ENCODE measurements around the gene FKBP10. TPM values are rescaled to one million over a fixed set of nuclear protein-coding genes. Genes with fewer than 3 reads are reported as not detected.

Gene FKBP10
- total RNA-seq, 2 donors from 2014 or later: 179 to 291 TPM

- 89% methylated on average over 1 of the region's 1 CpG; no CpG with 5 or more reads in 1 of the 2 experiments for WGBS, 2 experiments (ENCODE audit: insufficient coverage in 1 of 2, insufficient read length in 1 of 2)
- Mint-ChIP-seq H3K9me3 (no peaks in the 10 kb centered on the region), H3K27me3 (ENCODE audit: insufficient read depth) (peaks cover 12% of the 10 kb centered on the region), H3K4me3 (peak overlapping the region; percentile 79), H3K27ac (no peak overlapping the region), H3K36me3 (ENCODE audit: low read depth) (peaks cover 15% of the 10 kb centered on the region), H3K4me1 (peaks cover 13% of the 10 kb centered on the region)
- no peak for DNase-seq
- Histone ChIP-seq H3K4me3 (ENCODE audit: low read length) (peak overlapping the region; percentile 87), H3K27me3 (ENCODE audit: control insufficient read depth, insufficient read depth, low read length, poor library complexity, severe bottlenecking) (no peaks in the 10 kb centered on the region), H3K36me3 (ENCODE audit: control insufficient read depth, insufficient read depth, low read length) (peaks cover 16% of the 10 kb centered on the region), H3K9me3 (ENCODE audit: control insufficient read depth, low read length) (no peaks in the 10 kb centered on the region), H3K27ac (ENCODE audit: low read depth, low read length) (no peak overlapping the region), H3K4me1 (ENCODE audit: control insufficient read depth, insufficient read depth, low read length) (no peaks in the 10 kb centered on the region), H3K9ac (ENCODE audit: extremely low read depth, low read length, poor library complexity, severe bottlenecking) (peak overlapping the region; percentile 62)
- no peak for TF ChIP-seq CTCF (conservative IDR thresholded peaks at IDR 0.05)
Measured at GRCh38 chr17:41814195-41814594, 1.4 kb downstream of the FKBP10 start.

- DNase-seq: no peak
- Histone ChIP-seq H3K27me3 (ENCODE audit: control insufficient read depth, insufficient read depth, low read length, poor library complexity, severe bottlenecking) (no peaks in the 10 kb centered on the region), H3K4me1 (ENCODE audit: control insufficient read depth, insufficient read depth, low read length) (no peaks in the 10 kb centered on the region), H3K4me3 (ENCODE audit: low read length) (no peak overlapping the region), H3K27ac (ENCODE audit: low read depth, low read length) (no peak overlapping the region), H3K9me3 (ENCODE audit: control insufficient read depth, low read length) (no peaks in the 10 kb centered on the region), H3K36me3 (ENCODE audit: control insufficient read depth, insufficient read depth, low read length) (peaks cover 26% of the 10 kb centered on the region), H3K9ac (ENCODE audit: extremely low read depth, low read length, poor library complexity, severe bottlenecking) (no peak overlapping the region)
- Mint-ChIP-seq H3K4me3 (no peak overlapping the region), H3K27me3 (ENCODE audit: insufficient read depth) (no peaks in the 10 kb centered on the region), H3K27ac (no peak overlapping the region), H3K9me3 (no peaks in the 10 kb centered on the region), H3K4me1 (peaks cover 11% of the 10 kb centered on the region), H3K36me3 (ENCODE audit: low read depth) (peaks cover 18% of the 10 kb centered on the region)
- no peak for TF ChIP-seq CTCF (conservative IDR thresholded peaks at IDR 0.05)
- WGBS, 2 experiments (ENCODE audit: insufficient coverage in 1 of 2, insufficient read length in 1 of 2): 95 to 96% methylated on average over 17 to 23 of the region's 23 CpGs
Measured at GRCh38 chr17:41816637-41817320, 4.0 kb downstream of the FKBP10 start.

GRCh38 chr17:41818024-41818423 is 5.2 kb downstream of the FKBP10 start:
- H3K4me3 Mint-ChIP-seq: no peak overlapping the region
- Histone ChIP-seq H3K9me3 (ENCODE audit: control insufficient read depth, low read length) (no peaks in the 10 kb centered on the region), H3K4me1 (ENCODE audit: control insufficient read depth, insufficient read depth, low read length) (no peaks in the 10 kb centered on the region), H3K9ac (ENCODE audit: extremely low read depth, low read length, poor library complexity, severe bottlenecking) (no peak overlapping the region), H3K36me3 (ENCODE audit: control insufficient read depth, insufficient read depth, low read length) (peaks cover 26% of the 10 kb centered on the region), H3K27ac (ENCODE audit: low read depth, low read length) (no peak overlapping the region), H3K27me3 (ENCODE audit: control insufficient read depth, insufficient read depth, low read length, poor library complexity, severe bottlenecking) (no peaks in the 10 kb centered on the region), H3K4me3 (ENCODE audit: low read length) (no peak overlapping the region)
- WGBS, 2 experiments (ENCODE audit: insufficient coverage in 1 of 2, insufficient read length in 1 of 2): 96% methylated on average over 7 to 20 of the region's 20 CpGs
- no peak for DNase-seq
- H3K9me3 Mint-ChIP-seq: no peaks in the 10 kb centered on the region
- peaks cover 10% of the 10 kb centered on the region for H3K4me1 Mint-ChIP-seq
- no peak for TF ChIP-seq CTCF (conservative IDR thresholded peaks at IDR 0.05)
- H3K27me3 Mint-ChIP-seq (ENCODE audit: insufficient read depth): no peaks in the 10 kb centered on the region
- H3K27ac Mint-ChIP-seq: no peak overlapping the region
- peaks cover 18% of the 10 kb centered on the region for H3K36me3 Mint-ChIP-seq (ENCODE audit: low read depth)

Measured in endodermal cell (in vitro differentiated cells).